NK-92 (cell line): Measurements from ENCODE around the gene DELE1.
"Not testable (repeated sequence)": the region's sequence is repeated elsewhere in the genome, so short reads cannot be mapped to it uniquely, and the experiment has no call there.

Experiments
- DNase-seq: peaks from one replicate; lab custom pipeline; 2025; ENCODE audit not compliant: unreplicated experiment; lab: John Stamatoyannopoulos, UW

DELE1 gene

DNA sequence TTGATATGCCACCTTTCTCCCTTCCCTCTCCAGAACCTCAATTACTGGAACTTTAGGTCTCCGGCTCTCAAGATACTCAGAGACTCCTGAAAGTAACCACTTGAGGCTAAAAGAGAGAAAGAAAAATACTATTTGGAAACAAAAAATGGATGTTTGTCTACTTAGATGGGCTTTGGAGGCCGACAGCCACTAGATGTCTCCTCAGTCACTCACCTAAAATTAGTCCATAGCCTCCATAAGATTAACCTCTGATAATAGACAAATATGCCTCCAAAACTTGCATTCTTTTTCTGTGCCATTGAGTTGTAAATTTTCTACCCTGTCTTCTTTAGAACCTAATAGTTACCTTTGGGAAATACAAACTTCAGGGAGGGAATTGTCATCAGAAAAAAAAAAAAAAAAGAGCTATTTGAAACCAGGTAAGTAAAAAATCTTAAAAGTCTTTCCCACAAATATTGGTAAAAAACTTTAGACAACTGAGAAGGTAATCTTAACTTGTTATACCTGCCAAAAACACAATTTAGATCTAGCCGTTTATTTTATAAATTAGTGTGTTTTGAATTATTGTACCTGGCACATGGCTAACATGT is 34.3 kb upstream of the DELE1 start:
- DNase-seq, result no peak

DNA sequence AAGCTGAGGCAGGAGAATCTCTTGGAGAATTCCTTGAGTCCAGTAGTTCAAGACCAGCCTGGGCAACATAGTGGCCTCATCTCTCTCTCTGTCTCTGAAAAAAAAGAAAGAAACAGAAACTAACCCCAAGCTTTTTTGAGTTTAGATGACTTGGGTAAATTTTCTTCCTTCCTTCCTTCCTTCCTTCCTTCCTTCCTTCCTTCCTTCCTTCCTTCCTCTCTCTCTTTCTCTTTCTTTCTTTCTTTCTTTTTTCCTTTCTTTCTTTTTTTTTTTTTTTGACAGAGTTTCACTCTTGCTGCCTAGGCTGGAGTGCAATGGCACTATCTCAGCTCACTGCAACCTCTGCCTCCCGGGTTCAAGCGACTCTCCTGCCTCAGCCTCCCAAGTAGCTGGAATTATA is 33.2 kb upstream of the DELE1 start:
- not testable (repeated sequence) for DNase-seq

DNA sequence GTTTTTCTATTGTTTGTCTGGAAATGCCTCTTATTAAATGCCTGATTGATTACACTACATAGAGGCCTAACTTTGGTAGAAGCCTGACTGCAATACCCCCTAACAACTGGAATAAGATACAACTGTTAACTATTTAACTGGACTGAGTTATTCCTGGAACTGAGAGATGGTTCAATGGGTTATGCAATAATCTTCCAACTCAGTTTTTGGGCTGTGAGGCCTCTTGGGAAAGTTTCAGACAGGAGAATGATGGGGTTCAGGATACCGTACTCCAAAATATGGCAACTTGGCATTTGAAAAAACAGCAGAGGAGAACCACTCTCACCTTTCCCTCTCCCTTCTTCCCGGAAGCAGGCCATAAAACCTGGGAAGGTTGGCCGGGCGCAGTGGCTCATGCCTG is 26.2 kb upstream of the DELE1 start:
- no peak for DNase-seq

GRCh38 chr5:141898448-141899049 is 25.1 kb upstream of the DELE1 start:
- DNase-seq, result no peak

DNA sequence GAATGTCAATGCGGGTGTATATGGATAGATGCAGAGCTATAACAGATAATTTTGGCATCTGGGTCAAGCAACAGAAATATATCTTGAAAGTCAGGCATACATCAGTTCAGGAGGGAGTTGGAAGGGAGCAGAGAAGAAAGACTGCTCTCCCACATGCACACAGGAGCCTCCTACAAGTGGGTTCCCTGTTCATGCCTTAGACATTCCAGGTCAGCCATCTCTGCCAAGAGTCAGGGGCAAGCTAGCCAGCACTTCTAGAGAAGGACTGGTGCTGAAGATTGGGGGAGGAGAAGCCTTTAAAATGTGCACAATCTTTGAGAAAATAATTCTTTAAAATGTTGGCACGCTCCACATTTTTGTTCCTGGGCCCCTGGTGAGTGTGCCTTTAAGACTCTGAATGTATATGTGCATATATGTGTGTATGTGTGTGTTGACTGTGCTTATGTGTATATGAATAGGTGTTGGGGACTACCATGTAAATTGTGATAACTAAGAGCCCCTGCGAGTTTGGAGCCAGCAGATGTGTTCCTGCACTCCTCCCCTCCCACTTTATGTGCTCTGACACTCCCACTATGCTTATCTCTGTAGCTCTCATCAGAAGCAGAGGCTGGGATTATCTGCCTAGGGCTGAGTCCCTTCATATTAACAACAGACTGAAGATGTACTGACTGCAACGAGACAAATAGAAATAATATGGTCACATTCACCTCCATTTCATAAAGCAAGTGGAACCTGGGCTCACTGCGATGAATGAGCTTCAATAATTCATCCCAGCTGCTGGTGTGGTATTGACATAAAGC is 21.5 kb upstream of the DELE1 start:
- DNase-seq, result no peak

DNA sequence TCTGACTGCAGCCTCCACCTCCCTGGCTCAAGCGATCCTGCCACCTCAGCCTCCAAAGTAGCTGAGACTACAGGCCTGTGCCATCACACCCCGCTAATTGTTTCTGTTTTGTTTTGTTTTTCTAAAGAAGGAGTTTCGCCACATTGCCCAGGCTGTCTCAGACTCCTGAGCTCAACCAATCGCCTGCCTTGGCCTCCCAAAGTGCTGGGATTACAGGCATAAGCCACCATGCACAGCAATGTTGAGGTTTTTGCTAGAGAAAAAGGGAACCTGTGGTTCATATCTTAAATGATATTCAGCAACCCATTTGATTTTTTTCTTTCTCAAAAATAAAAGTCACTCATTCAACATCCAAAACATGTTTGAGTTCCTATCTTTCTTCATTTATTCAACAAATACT is 20.4 kb upstream of the DELE1 start:
- DNase-seq, result no peak

DNA sequence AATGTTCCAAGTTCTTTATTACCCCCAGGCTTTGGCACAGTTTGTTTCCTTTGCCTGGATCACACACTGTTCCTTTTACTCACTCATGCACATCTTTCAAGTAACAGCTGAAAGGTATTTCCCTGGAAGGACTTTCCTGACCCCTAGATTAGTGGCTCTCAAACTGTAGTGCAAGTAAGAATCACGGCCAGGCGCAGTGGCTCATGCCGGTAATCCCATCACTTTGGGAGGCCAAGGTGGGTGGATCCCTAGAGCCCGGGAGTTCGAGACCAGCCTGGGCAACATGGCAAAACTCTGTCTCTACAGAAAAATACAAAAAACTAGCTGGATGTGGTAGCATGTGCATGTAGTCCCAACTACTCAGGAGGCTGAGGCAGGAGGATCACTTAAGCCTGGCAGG is 19.1 kb upstream of the DELE1 start:
- no peak for DNase-seq

DNA sequence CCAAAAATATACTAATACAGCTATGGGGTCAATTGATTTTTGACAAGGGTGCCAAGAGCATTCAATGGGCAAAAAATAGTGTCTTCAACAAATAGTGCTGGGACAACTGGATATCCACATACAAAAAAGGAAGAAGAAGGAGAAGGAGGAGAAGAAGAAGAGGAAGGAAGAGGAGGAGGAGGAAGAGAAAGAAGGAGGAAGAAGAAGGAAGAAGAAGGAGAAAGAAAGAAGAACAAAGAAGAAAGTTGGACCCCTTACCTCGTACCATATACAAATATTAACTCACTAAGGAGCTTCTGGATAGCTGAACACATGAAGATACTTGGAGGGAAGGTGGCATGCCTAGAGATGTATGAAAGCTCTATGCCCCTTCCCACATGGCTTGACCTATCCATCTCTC is 17.2 kb upstream of the DELE1 start:
- DNase-seq, result no peak

DNA sequence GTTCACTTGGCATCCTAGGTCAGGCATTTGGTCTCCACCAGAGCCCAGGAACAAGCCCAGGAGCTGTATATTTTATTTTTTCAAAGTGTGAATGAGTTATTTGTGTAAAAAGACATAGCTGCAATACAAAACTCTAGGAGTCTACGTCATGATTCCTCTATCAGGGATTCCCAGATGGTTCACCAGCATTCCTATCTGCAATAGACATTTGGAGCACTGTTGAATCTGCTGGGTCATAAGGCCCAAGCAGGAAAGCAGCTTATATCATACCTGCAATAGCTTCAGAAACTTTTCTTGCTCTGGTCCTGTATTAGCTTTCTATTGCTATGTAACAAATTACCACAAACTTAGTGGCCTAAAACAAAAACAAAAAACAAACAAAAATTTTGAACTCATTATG is 16.7 kb upstream of the DELE1 start:
- no peak for DNase-seq

- no peak for DNase-seq
Measured at GRCh38 chr5:141908796-141909195, 14.9 kb upstream of the DELE1 start.

DNA sequence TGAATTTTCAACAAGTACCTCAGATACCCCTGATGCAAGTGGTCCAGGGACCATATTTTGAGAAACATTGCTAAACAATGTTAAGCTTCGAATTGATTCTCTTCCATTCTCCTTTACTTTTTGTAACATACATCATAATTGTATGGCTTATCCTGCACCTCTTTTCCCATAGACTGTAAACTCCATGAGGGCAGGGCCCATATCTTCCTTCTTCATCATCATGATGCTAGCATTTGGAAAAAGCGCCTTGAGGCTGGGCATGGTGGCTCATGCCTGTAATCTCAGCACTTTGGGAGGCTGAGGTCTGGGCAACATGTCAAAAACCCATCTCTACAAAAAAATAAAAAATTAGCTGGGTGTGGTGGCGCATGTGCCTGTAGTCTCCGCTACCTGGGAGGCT is 14.5 kb upstream of the DELE1 start:
- DNase-seq, result no peak

DNA sequence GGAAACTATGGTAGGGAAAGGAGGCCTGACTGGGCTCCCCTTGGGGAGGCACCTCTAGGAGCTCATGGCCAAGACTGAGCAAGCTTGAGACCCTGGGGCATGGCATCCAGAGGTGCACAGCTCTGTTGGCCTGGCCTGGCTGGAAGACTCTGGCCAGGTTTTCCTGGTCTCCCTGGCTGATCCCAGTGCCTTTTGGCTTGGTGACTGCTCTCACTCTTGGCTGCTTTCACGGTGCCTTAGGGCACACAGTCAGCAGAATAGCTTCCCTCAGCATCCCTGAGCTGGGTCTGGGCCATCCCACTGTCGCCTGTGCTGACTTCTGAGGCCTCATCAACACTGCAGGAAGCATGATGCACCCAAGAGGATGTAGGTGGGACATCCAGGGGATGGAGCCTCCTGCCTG is 13.4 kb upstream of the DELE1 start:
- DNase-seq, result no peak

GRCh38 chr5:141913560-141914198 is 10.0 kb upstream of the DELE1 start:
- DNase-seq, result no peak

DNA sequence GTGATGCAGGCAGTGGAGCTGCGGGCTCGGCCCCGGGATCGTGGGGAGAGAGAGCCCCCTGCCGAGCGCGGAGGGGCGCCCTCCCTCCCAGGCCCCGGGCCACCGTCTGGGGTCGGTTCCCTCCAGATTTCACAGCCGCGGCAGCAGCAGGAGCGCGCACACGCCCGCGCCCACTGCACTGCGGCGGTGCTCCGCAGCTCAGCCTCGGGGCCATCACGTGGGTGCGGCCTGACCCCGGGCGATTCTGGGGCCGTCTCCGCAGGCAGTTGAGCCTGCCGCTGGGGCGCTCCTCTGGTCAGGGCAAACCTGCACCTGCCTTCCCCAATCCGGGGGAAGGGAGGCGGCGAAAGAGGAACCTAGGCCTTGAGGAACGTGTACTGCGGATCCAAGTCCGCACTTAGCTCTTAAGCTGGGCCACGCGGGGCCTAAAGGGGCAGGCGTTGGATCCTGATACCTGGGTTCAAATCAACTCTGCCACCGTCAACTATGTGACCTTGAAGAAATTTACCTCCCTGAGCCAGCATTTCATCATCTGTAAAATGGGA is 9.4 kb upstream of the DELE1 start:
- no peak for DNase-seq

DNA sequence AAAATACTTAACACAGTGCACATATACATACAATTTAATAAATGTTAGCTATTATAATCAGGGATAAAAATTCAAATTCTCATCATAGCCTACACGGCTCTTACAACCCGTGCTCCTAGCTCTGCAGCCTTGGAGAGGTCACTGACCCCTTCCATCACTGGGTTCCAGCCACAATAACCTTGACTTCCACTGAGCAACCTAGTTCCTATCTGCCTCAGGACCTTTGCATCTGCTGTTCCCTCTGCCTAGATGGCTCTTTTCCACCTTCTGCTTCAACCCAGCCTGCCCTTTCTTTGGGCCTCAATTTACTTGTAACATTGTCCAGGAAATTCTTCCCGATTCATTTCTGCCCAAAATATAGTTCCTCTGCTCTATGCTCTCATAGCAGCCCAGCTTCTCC is 8.9 kb upstream of the DELE1 start:
- no peak for DNase-seq

- no peak for DNase-seq
Measured at GRCh38 chr5:141915881-141916336, 7.8 kb upstream of the DELE1 start.

- DNase-seq, result no peak
Measured at GRCh38 chr5:141916522-141916921, 7.1 kb upstream of the DELE1 start.

- DNase-seq, result no peak
Measured at GRCh38 chr5:141917760-141918159, 5.9 kb upstream of the DELE1 start.

GRCh38 chr5:141919218-141920119 is 4.2 kb upstream of the DELE1 start:
- DNase-seq, result no peak

DNA sequence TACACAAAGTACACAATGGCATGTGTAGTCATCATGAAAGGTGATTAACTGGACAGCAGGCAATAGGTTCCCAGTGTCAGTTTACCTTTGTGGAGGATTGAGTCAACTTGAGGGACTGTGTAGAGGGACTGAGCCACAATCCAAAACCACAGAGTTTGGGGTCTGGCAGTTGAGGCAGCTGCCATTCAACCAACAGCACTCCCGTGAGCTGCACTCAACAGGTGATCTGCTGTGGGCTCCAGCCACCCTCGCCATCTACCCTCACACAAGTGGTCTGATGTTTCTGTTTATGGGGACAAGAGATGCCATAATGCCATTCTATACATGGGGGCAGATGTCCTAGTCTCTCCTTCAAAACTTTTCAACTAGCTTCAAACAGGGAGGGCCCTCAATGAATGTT is 2.9 kb upstream of the DELE1 start:
- no peak for DNase-seq
